Colonic mucosa (tissue), 4 donors: ENCODE results near the gene SQSTM1. TPM values are rescaled to one million over a fixed set of nuclear protein-coding genes. Genes with fewer than 3 reads are reported as not detected.

Experiments used
- DNase-seq: peaks from one replicate; pipeline ENCODE4 v3.0.0-alpha.2; 2020
- H3K27ac ChIP-seq: fragments of 200-600 bp; one replicate; pipeline ENCODE4 v1.8.0; 2021
- H3K27me3 ChIP-seq: fragments of 200-600 bp; one replicate; pipeline ENCODE4 v1.8.0; 2021
- H3K36me3 ChIP-seq: fragments of 200-600 bp; one replicate; pipeline ENCODE4 v1.8.0; 2021
- H3K4me1 ChIP-seq: fragments of 200-600 bp; one replicate; pipeline ENCODE4 v1.8.0; 2021; ENCODE audit warnings: mild to moderate bottlenecking
- H3K4me3 ChIP-seq: fragments of 200-600 bp; one replicate; pipeline ENCODE4 v1.8.0; 2021
- H3K9ac ChIP-seq, 2 donors: one replicate each; pipeline ENCODE4 v1.7.0; 2013; ENCODE audit warnings: control low read depth in 2 of 2, low read depth in 2 of 2, low read length in 2 of 2
- H3K9me3 ChIP-seq: fragments of 200-600 bp; one replicate; pipeline ENCODE4 v1.8.0; 2021
- intact Hi-C: fragments of 100-400 bp; cut with DNase I; formaldehyde crosslinking; loops from one replicate; pipeline ENCODE4 v1.14.1; 2022
- total RNA-seq, 2 donors: library from RNA; stranded (reverse); fragmentation: NEBNext Ultra II Directional in 1 of 2; extraction: Animal tissue kit (Norgen Biotek cat#: 25700) in 1 of 2; gene quantifications; one replicate each; pipeline ENCODE4 v1.2.1, GENCODE V29; 2021
- TF ChIP-seq, protein P1 (sequence below): fragments of 200-600 bp; IDR thresholded peaks from one replicate; pipeline ENCODE4 v1.8.0; 2022; ENCODE audit warnings: antibody characterized with exemption, mild to moderate bottlenecking
- donor health status: healthy.
- donor health status: DM: no; HTN: no; CAD: no.
- donor health status: DM: no; HTN: no; CAD: no.

The SQSTM1 gene
- total RNA-seq, 2 donors from 2014 or later = 262 to 388 TPM

DNA sequence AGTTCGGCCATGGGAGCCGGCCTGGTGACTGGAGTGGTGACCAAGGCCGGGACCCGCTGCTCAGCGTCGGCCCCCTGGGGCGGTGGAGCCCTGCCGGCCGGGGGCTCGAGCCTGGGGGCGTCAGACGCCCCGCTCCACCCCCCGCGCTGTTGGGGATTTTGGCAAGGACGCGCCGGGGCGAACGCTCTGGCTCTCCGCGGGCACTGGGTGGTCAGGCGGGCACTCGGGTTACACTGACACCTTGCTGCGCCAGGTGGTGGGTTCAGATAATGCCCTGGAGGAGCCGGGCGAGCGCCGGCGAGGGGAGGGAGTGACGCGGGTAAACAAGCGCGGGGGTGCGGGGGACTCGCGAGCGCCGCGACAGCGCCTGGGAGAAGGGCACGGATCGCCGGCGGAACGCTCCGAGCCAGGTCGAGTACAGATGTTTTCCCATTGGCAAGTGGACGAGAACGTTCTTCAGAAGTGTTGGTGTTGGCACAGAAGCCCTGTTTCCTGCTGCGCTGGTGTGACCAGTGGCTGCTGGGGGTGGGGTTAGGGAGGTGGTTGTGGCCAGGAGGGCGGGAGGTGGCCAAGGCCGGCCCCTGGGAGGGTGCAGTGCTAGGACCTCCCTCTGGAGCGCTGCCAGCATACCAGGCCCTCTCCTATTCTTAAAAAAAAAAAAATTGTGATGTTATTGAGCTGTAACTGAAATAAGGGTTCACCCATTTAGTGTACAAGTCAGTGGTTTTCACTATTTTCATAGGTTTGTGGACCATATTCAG is 773 bp downstream of the SQSTM1 start:
- Histone ChIP-seq H3K36me3 (peaks cover 13% of the 10 kb centered on the region), H3K27me3 (no peaks in the 10 kb centered on the region), H3K4me3 (peak overlapping the region; percentile 100), H3K27ac (peak overlapping the region; percentile 100), H3K9me3 (no peaks in the 10 kb centered on the region), H3K9ac (peak overlapping the region; percentile 94 to 100), H3K4me1 (peaks cover 59% of the 10 kb centered on the region)
- TF ChIP-seq, protein P1, sequence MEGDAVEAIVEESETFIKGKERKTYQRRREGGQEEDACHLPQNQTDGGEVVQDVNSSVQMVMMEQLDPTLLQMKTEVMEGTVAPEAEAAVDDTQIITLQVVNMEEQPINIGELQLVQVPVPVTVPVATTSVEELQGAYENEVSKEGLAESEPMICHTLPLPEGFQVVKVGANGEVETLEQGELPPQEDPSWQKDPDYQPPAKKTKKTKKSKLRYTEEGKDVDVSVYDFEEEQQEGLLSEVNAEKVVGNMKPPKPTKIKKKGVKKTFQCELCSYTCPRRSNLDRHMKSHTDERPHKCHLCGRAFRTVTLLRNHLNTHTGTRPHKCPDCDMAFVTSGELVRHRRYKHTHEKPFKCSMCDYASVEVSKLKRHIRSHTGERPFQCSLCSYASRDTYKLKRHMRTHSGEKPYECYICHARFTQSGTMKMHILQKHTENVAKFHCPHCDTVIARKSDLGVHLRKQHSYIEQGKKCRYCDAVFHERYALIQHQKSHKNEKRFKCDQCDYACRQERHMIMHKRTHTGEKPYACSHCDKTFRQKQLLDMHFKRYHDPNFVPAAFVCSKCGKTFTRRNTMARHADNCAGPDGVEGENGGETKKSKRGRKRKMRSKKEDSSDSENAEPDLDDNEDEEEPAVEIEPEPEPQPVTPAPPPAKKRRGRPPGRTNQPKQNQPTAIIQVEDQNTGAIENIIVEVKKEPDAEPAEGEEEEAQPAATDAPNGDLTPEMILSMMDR = no peak
- intact Hi-C loops = no loop called here
- peak; percentile 98 for DNase-seq

DNA sequence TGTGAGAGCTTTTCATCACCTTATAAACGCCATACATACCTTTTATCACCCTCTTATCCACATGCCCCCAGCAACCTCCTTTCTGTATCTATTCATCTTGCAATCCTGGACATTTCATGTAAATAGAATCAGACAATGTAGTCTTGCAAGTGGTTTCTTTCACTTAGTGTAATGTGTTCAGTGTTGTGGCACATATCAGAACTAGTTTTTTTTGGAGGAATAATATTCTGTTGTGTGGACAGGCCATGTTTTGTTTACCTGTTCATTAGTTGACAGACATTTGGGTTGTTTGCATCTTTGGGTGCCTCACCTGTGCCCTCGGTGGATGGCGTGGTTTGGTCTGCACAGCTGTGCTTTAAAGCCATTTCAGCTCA is 1.3 kb downstream of the SQSTM1 start:
- no peak for DNase-seq
- Histone ChIP-seq H3K9me3 (no peaks in the 10 kb centered on the region), H3K9ac (peak overlapping the region; percentile 5 to 72), H3K27ac (no peak overlapping the region), H3K4me1 (peaks cover 63% of the 10 kb centered on the region), H3K36me3 (peaks cover 16% of the 10 kb centered on the region), H3K27me3 (no peaks in the 10 kb centered on the region), H3K4me3 (peak overlapping the region; percentile 100)
- intact Hi-C loops = no loop called here
- TF ChIP-seq, protein P1 = no peak

DNA sequence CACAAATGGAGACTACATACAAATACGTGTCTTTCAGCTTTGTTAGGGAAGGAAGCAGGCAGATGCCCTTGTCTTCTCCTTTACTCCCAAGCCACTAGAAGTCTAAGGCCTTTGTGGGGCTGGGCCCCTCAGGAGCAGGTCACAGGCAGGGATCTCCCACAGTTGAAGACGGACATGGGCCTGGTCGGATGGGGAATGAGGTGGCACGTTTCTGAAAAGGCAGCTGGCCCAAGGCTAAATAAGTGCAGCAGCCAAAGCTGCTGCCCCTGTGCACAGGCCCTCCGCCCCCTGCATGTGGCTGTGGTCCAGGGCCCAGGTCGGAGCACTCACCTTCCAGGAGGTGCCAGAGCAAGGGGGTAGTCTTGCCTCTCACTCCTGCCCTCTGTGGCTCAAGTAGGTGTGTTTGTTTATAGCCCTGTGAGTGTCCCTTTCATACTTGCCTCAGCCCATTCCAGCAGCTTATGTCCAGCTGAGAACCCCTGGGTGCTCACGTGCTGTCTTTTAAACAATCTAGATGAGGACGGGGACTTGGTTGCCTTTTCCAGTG is 1.8 kb downstream of the SQSTM1 start:
- Histone ChIP-seq H3K27me3 (no peaks in the 10 kb centered on the region), H3K9ac (peak overlapping the region; percentile 5 to 72), H3K36me3 (peaks cover 16% of the 10 kb centered on the region), H3K9me3 (no peaks in the 10 kb centered on the region), H3K4me1 (peaks cover 61% of the 10 kb centered on the region), H3K27ac (no peak overlapping the region), H3K4me3 (peak overlapping the region; percentile 100)
- TF ChIP-seq, protein P1 = no peak
- no peak for DNase-seq
- intact Hi-C loops = no loop called here

DNA sequence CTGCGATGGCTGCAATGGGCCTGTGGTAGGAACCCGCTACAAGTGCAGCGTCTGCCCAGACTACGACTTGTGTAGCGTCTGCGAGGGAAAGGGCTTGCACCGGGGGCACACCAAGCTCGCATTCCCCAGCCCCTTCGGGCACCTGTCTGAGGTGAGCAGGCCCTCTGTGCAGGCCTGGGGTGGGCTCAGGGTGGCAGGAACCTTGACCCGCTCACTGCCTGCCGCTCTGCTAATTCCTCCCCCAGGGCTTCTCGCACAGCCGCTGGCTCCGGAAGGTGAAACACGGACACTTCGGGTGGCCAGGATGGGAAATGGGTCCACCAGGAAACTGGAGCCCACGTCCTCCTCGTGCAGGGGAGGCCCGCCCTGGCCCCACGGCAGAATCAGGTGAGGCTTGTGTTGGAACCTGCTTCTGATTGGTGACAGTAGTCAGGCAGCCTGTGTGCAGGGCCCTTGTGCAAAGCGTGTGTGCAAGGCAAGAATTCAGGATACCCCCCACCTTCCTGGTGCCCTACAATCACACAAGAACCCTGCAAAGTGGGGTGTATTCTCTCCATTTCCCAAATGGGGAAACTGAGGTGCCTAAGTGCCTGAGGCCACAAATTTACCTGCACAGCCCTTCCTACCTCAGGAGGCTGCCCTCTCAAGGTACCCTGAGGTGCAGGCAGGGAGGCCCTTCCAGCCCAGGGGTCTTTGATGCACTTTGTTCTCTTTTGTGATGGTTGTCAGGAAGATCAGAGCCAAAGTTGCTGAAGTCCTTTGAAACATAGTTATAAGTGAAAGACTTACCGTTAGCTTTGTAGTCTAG is 3.4 kb downstream of the SQSTM1 start:
- Histone ChIP-seq H3K27me3 (no peaks in the 10 kb centered on the region), H3K4me3 (no peak overlapping the region), H3K36me3 (peaks cover 16% of the 10 kb centered on the region), H3K4me1 (peaks cover 56% of the 10 kb centered on the region), H3K27ac (no peak overlapping the region), H3K9me3 (no peaks in the 10 kb centered on the region), H3K9ac (peak overlapping the region in 1 of 2 donors; percentile 46)
- peak; percentile 15 for DNase-seq
- TF ChIP-seq, protein P1 = no peak
- intact Hi-C loops = no loop called here

DNA sequence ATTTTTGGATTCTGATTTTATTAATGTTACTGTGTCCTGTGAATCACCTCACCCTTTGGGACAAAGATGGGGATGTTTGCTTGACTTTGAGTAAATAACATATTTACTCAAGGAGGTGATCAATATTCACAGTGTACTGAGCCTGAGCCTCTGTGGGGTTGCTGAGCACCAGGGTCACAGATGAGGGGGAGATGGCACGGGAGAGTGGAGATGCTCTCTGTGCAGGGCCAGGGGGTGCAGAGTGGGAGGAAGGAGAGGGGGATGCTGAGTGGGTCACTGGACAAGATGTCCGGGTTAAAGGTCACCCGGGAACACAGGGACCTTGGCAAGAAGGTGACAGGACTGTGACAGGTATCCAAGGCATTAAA is 4.0 kb downstream of the SQSTM1 start:
- TF ChIP-seq, protein P1 = no peak
- H3K27ac ChIP-seq = no peak overlapping the region
- H3K9ac ChIP-seq = peak overlapping the region in 1 of 2 donors; percentile 70
- no peak overlapping the region for H3K4me3 ChIP-seq
- peaks cover 16% of the 10 kb centered on the region for H3K36me3 ChIP-seq
- H3K4me1 ChIP-seq = peaks cover 51% of the 10 kb centered on the region
- H3K9me3 ChIP-seq = no peaks in the 10 kb centered on the region
- H3K27me3 ChIP-seq = no peaks in the 10 kb centered on the region
- intact Hi-C loops = no loop called here
- DNase-seq = no peak
